Naive thymus-derived CD8-positive, alpha-beta T cell (primary cell): ENCODE measurements around the gene MTCL3.

Source experiments
- ATAC-seq, 2 donors: fragments of 150-1000 bp; cut with Tn5 transposase in 1 of 2; sonication (Bioruptor Pico), chemical (Tn5 transposase) in 1 of 2; 1 replicate in 1 of 2; 2 replicates in 1 of 2; pipeline ENCODE4 v1.10.0; 2021; ENCODE audit warnings: mild to moderate bottlenecking in 2 of 2, moderate library complexity in 2 of 2
- POLR2A ChIA-PET: fragments of 350-600 bp; sonication (Branson Sonifier 250); formaldehyde crosslinking; loops from one replicate; lab custom pipeline; 2021; ENCODE audit warnings: antibody characterized with exemption; lab: Charles Lee
- DNase-seq, 10 donors: peaks; one replicate each; pipeline versions ENCODE4 v3.0.0 to v3.0.0-alpha.2; 2020 to 2022
- H3K27ac Mint-ChIP-seq, 10 donors: one replicate each; pipeline ENCODE4 v1.8.0; 2020 to 2022; ENCODE audit warnings: mild to moderate bottlenecking in 10 of 10, mixed read lengths in 10 of 10, moderate library complexity in 4 of 10, inconsistent platforms in 1 of 10
- H3K27me3 Mint-ChIP-seq, 5 donors: one replicate each; pipeline ENCODE4 v1.8.0; 2021 to 2022; ENCODE audit warnings: mixed read lengths in 5 of 5
- H3K36me3 Mint-ChIP-seq, 3 donors: one replicate each; pipeline ENCODE4 v1.8.0; 2020 to 2022; ENCODE audit warnings: mixed read lengths in 3 of 3, mild to moderate bottlenecking in 2 of 3, inconsistent platforms in 1 of 3
- H3K4me1 Mint-ChIP-seq, 4 donors: one replicate each; pipeline ENCODE4 v1.8.0; 2021 to 2022; ENCODE audit warnings: mixed read lengths in 4 of 4
- H3K4me3 Mint-ChIP-seq, 10 donors: one replicate each; pipeline ENCODE4 v1.8.0; 2020 to 2022; ENCODE audit warnings: mild to moderate bottlenecking in 10 of 10, mixed read lengths in 10 of 10, moderate library complexity in 6 of 10, inconsistent platforms in 1 of 10
- H3K9me3 Mint-ChIP-seq, 9 donors: one replicate each; pipeline ENCODE4 v1.8.0; 2020 to 2022; ENCODE audit warnings: mixed read lengths in 9 of 9, mild to moderate bottlenecking in 3 of 9, inconsistent platforms in 1 of 9, moderate library complexity in 1 of 9

The MTCL3 gene

DNA sequence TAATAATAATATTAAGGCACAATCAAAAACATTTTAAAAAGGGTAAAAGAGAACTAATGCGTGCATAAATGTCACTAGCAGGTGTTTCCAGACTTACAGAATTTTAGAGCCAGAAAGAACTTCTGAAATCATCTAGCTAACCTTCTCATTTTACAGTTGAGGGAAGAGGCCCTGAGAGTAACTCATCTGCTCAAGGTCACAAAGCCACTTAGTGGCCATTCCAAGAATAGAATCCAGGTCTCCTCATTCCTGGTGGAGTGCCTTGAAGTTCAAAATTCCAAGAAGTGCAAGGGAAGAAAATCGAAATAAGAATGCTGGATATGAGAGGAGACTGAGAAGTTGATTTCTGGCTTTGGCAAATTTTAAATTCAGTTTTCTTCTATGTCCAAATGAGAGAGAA lies 56.8 kb downstream of the MTCL3 start:
- no peaks in the 10 kb centered on the region for H3K9me3 Mint-ChIP-seq
- ATAC-seq, result no peak
- no peak for DNase-seq
- POLR2A ChIA-PET, result no interaction called here
- H3K36me3 Mint-ChIP-seq, result no peaks in the 10 kb centered on the region
- H3K4me3 Mint-ChIP-seq, result no peak overlapping the region
- H3K4me1 Mint-ChIP-seq, result no peaks in the 10 kb centered on the region
- H3K27ac Mint-ChIP-seq, result peak overlapping the region in 1 of 10 donors; percentile 36
- H3K27me3 Mint-ChIP-seq, result peaks cover 0 to 3% (median 1%) of the 10 kb centered on the region in 5 donors

DNA sequence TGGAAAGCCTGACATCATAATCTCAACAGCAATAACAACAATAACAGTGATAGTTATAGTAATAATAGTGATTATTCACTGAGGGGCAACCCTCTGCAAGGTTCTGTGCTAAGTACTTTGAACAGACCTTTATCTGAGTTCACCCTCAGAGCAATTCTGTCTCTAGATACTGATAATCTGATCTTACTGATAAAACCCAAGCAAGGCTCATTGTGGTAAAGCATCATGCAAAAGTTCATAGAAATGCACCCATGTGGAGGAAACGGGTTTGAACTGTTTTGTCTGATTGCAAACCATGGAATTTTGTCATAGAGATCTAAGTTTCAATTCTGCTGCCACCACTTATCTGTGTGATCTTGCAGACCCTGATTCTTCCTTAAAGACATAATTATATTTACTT lies 58.7 kb downstream of the MTCL3 start:
- Mint-ChIP-seq H3K36me3 (no peaks in the 10 kb centered on the region), H3K9me3 (no peaks in the 10 kb centered on the region), H3K27ac (no peak overlapping the region), H3K27me3 (peaks cover 0 to 4% (median 2%) of the 10 kb centered on the region in 5 donors), H3K4me1 (no peaks in the 10 kb centered on the region), H3K4me3 (no peak overlapping the region)
- POLR2A ChIA-PET, result no interaction called here
- ATAC-seq (no peak), DNase-seq (no peak)

DNA sequence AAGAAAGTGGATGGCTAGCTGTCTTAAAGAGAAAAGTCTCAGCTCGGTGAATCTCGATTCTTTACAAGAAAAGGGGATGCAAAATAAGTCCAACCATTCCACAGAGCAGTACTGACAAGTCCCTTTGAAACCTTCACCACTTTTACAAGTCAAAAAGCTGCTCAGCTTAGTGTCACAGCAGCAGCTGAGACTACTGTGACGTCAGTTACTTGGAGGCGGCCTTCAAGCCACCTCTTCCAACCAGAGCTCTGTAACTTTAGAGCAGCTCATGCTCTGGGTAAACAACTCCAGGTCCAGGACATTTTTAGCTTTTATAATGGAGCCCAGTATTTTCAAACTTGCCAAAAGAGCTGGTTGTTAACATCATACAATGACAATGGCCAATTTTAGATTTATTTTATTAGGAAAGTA lies 59.9 kb downstream of the MTCL3 start, which contains the start of gene KIAA0408:
Gene KIAA0408 (minus strand): TSS at position 159 of the 411 bp plus-strand sequence. CDS start 5,408 bp downstream, outside the sequence.
- POLR2A ChIA-PET, result interaction anchor here (0.6 kb wide), 1 partner anchor 69 kb away, joined by 3 read pairs; no protein-coding TSS in a partner anchor
- H3K9me3 Mint-ChIP-seq, result no peaks in the 10 kb centered on the region
- no peak for ATAC-seq
- no peaks in the 10 kb centered on the region for H3K36me3 Mint-ChIP-seq
- H3K27me3 Mint-ChIP-seq, result peaks cover 0 to 4% (median 2%) of the 10 kb centered on the region in 5 donors
- no peaks in the 10 kb centered on the region for H3K4me1 Mint-ChIP-seq
- no peak within 1 kb of the TSS for H3K27ac Mint-ChIP-seq
- DNase-seq, result no peak
- no peak within 1 kb of the TSS for H3K4me3 Mint-ChIP-seq

DNA sequence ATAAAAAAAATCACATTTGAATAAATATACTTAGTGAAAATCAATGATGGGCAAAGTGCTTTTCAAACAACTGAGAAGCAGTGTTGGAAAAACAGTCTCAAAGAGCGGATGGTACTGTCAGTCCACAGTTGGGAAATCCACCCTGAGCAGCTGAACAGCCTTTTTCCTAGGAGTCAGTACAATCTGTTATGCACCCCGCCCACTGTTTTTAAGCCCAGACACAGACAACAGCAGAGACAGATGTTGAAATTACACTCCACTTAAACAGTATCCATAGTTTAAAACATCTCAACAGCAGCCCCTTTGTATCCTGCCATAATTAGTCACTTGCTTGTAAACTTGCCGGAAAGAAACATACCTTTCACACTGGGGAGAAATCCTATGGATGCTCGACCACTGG lies 60.3 kb downstream of the MTCL3 start:
- DNase-seq (no peak), ATAC-seq (no peak)
- Mint-ChIP-seq H3K4me1 (no peaks in the 10 kb centered on the region), H3K27ac (no peak overlapping the region), H3K9me3 (no peaks in the 10 kb centered on the region), H3K36me3 (no peaks in the 10 kb centered on the region), H3K27me3 (peaks cover 0 to 5% (median 2%) of the 10 kb centered on the region in 5 donors), H3K4me3 (no peak overlapping the region)
- POLR2A ChIA-PET, result no interaction called here

DNA sequence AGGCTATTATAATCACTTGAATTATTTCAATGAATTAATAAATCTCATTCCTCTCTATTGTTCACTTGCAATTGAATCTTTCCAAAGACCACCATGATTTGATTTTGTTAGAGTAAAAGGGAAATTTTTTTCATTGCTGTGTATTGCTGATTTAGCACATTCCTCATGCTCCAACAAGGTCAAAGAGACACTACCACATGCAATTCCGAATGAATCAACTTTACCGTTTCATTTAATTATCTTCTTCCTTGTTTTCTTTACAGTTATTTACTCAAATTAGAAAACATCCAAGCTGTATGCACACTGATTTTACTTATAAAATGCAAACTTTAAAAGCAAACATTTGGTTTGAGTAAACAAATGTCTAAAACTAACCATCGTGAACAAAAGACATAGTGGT lies 60.9 kb downstream of the MTCL3 start:
- H3K27me3 Mint-ChIP-seq, result peaks cover 0 to 6% (median 3%) of the 10 kb centered on the region in 5 donors
- H3K27ac Mint-ChIP-seq, result no peak overlapping the region
- ATAC-seq (no peak), DNase-seq (no peak)
- POLR2A ChIA-PET, result no interaction called here
- H3K9me3 Mint-ChIP-seq, result no peaks in the 10 kb centered on the region
- no peak overlapping the region for H3K4me3 Mint-ChIP-seq
- no peaks in the 10 kb centered on the region for H3K36me3 Mint-ChIP-seq
- no peaks in the 10 kb centered on the region for H3K4me1 Mint-ChIP-seq

DNA sequence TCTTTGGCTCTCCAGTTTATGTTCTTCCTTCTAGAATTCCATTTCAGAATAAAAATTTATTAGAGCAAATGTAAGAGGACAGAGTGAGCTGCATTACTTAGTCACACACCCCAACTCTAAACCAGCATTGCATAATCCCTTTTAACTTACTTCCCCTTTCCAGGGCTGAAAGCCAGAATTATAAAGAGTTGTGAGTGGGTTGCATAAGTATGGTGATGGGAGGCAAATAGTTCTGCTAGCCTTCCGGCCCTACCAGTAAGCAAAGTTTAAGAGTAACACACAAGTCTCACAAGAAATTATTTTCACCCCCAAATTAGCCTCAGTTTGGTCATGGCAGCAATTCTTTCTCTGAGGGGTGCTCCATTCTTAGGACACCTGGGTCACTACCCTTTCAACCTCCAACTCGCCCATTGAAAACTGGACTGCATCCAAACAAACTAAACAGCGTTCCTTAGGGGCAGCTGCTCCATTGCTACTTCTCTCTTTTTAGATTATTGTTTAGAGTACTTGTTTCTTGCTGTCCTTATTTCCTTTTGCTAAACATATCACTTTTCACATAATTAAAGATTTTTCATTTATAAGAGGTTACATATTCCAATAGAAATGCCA lies 61.6 kb downstream of the MTCL3 start:
- H3K27me3 Mint-ChIP-seq, result peaks cover 0 to 6% (median 3%) of the 10 kb centered on the region in 5 donors
- ATAC-seq, result no peak
- H3K36me3 Mint-ChIP-seq, result no peaks in the 10 kb centered on the region
- no peaks in the 10 kb centered on the region for H3K4me1 Mint-ChIP-seq
- DNase-seq, result no peak
- no peaks in the 10 kb centered on the region for H3K9me3 Mint-ChIP-seq
- POLR2A ChIA-PET, result no interaction called here
- H3K4me3 Mint-ChIP-seq, result no peak overlapping the region
- H3K27ac Mint-ChIP-seq, result no peak overlapping the region

DNA sequence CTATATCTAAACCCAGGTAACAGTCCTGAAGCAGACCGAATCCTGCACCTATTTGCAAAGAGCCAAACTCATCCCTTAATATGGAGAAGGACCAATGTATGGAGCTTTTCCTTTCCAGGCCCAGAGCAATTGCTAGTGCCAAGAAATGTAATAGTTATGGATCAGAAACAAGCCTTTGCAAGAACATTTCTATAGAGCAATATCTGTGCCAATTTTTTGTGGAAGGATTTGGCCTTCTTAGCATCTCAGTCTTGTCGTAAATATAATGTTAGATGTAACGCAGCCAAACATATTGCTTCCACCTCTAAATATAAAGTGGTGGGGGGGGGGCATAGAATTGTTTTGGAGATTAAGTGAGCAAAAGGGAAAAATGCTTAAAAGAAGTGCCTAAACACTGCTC lies 62.7 kb downstream of the MTCL3 start:
- no peak for ATAC-seq
- Mint-ChIP-seq H3K36me3 (no peaks in the 10 kb centered on the region), H3K4me3 (no peak overlapping the region), H3K27ac (no peak overlapping the region), H3K4me1 (no peaks in the 10 kb centered on the region), H3K27me3 (peaks cover 0 to 6% (median 3%) of the 10 kb centered on the region in 5 donors), H3K9me3 (no peaks in the 10 kb centered on the region)
- no peak for DNase-seq
- POLR2A ChIA-PET, result no interaction called here

DNA sequence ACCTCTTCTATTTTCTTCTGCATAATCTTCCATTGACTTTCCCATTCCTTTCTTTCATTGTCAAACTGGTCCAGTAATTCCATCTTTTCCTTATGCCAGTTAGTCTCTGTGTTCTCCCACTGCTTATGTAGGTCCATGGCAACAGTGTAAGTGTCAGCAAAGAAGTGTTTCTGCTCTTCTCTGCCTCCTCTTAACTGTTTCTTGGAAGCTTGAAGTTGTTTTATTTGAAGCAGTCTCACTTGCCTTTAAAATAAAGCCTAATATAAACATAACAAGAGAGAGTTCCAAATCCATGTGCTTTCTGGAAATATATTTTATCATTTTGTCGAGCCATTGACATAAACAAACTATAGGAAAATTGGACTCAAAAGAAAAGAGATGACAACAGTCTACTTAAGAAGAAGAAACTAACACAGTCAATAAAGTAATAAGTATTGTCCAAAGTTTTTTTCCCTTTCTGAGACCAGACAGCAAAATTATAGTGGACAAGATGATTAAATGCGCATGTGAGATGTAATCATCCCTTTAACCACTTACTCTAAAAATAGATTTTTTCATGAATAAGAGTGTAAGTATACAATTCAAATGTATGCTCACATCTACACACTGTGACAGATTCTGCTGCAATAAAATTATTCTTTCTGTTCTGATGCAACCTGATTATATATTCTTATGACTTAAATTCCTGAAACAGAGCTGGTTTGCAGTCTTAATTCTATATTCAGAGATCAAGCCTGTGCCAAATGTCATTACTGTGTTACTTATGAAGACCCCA lies 65.1 kb downstream of the MTCL3 start:
- POLR2A ChIA-PET, result no interaction called here
- H3K4me1 Mint-ChIP-seq, result no peaks in the 10 kb centered on the region
- no peaks in the 10 kb centered on the region for H3K9me3 Mint-ChIP-seq
- peaks cover 0 to 4% (median 0%) of the 10 kb centered on the region in 3 donors for H3K36me3 Mint-ChIP-seq
- peaks cover 0 to 5% (median 3%) of the 10 kb centered on the region in 5 donors for H3K27me3 Mint-ChIP-seq
- no peak overlapping the region for H3K27ac Mint-ChIP-seq
- DNase-seq (no peak), ATAC-seq (no peak)
- H3K4me3 Mint-ChIP-seq, result no peak overlapping the region

DNA sequence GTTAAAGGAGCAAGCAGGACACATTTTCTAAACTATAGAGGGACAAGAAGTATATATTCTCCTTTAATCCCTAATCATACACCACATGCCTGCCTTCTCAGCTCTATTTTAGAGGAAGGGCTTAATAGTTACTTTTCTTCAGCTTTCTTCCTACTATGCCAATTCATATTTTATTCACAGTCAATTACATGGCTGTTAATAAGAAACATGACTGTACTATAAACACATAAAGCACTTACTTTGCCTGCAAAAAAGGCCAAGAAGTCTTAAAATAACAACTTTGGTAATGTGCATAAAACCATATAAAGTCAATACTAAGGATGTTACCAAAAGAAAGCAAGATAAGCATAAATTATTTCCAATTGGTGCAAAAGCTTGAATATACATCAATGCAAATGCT lies 66.3 kb downstream of the MTCL3 start:
- H3K27me3 Mint-ChIP-seq, result peaks cover 0 to 6% (median 1%) of the 10 kb centered on the region in 5 donors
- no peak overlapping the region for H3K4me3 Mint-ChIP-seq

DNA sequence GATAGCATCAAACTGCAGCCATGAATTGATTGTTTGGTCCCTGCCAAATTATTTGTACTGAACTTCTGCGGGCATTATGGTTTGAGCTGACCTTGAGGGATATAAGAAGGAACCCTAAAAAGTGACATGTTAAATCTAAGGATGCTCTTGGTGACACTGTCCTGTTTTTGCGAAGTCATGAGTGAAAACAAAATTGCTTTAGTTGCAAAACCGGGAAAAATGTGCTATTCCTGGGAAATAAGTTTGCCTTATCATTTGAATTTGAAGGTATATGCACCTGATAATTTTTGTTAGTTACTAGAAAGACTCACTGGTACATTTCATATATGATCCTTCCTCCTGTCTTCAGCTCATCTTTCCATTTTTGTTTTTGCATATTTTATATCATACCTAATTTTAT lies 67.7 kb downstream of the MTCL3 start:
- H3K4me3 Mint-ChIP-seq, result no peak overlapping the region
- peaks cover 0 to 4% (median 0%) of the 10 kb centered on the region in 3 donors for H3K36me3 Mint-ChIP-seq
- H3K9me3 Mint-ChIP-seq, result no peaks in the 10 kb centered on the region
- no peaks in the 10 kb centered on the region for H3K4me1 Mint-ChIP-seq
- POLR2A ChIA-PET, result no interaction called here
- ATAC-seq (no peak), DNase-seq (no peak)
- peaks cover 0 to 5% (median 1%) of the 10 kb centered on the region in 5 donors for H3K27me3 Mint-ChIP-seq
- H3K27ac Mint-ChIP-seq, result no peak overlapping the region

More for the DNA sequence above, 66.3 kb downstream of the MTCL3 start:
- no peaks in the 10 kb centered on the region for H3K9me3 Mint-ChIP-seq
- H3K27ac Mint-ChIP-seq, result no peak overlapping the region
- POLR2A ChIA-PET, result no interaction called here
- DNase-seq (no peak), ATAC-seq (no peak)
- peaks cover 0 to 4% (median 0%) of the 10 kb centered on the region in 3 donors for H3K36me3 Mint-ChIP-seq
- H3K4me1 Mint-ChIP-seq, result no peaks in the 10 kb centered on the region

DNA sequence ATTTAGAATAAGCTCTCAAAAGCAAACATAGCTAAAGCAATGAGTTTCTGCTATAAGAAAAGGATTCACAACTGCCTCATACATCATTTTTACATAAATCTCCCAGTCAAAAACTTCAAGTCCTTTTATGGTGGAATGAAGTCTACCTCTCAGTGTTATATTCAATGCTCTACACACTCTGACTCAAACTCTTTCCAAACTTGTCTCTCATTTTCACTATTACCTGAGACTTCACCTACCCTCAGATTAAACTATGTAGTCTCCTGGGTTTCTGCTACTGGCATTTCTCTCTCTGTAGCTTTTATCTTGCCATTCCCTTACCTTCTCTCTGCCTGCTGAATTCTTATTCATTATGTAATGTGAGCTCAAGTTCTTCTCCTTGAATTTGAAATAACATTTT lies 71.4 kb downstream of the MTCL3 start:
- DNase-seq (no peak), ATAC-seq (no peak)
- Mint-ChIP-seq H3K27me3 (peaks cover 0 to 7% (median 2%) of the 10 kb centered on the region in 5 donors), H3K4me3 (no peak overlapping the region), H3K27ac (no peak overlapping the region), H3K4me1 (no peaks in the 10 kb centered on the region), H3K9me3 (no peaks in the 10 kb centered on the region), H3K36me3 (peaks cover 0 to 4% (median 0%) of the 10 kb centered on the region in 3 donors)
- POLR2A ChIA-PET, result no interaction called here

DNA sequence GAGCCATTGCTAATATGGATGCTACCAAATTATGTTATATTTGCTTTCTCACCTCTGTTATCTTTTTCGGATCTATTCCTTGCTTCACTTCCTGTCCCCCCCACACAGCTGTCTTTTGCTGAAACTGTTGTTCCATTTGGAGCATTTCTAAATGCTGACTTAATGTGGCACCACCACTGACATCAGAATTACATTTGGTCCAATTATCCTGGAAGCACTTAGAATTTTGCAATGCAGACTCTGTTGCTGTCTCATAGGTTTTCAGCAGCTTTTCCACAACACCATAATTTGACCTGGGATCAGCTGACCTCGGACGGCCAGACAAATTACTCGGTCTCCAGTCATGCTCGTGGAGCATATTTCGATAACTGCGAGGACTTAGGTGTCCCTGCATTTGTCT lies 72.8 kb downstream of the MTCL3 start:
- no peak for DNase-seq

DNA sequence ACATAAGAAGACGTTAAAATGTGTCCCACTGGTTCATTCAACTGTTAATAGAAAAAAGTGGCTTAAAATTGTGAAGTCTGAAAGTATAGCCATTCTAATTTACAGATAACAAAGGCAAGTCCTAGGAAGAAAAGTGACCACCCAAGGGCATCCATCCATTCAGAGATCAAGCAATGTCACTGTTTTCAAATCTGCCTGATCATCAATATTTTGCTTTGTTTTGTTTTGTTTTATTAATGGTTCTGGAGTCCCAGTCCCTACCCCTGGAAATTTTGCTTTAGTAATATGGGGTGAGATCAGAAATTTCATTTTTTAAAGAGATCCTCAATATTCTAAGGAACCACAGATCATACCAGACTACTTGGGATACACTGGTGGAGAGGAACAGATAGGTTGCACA lies 77.3 kb downstream of the MTCL3 start:
- no peak overlapping the region for H3K27ac Mint-ChIP-seq
- H3K4me3 Mint-ChIP-seq, result no peak overlapping the region
- H3K27me3 Mint-ChIP-seq, result peaks cover 3 to 11% (median 6%) of the 10 kb centered on the region in 5 donors
- ATAC-seq (no peak), DNase-seq (no peak)
- H3K36me3 Mint-ChIP-seq, result peaks cover 0 to 1% (median 0%) of the 10 kb centered on the region in 3 donors
- POLR2A ChIA-PET, result no interaction called here
- H3K9me3 Mint-ChIP-seq, result no peaks in the 10 kb centered on the region
- no peaks in the 10 kb centered on the region for H3K4me1 Mint-ChIP-seq

More for the DNA sequence above, 72.8 kb downstream of the MTCL3 start:
- ATAC-seq, result no peak
- Mint-ChIP-seq H3K4me1 (no peaks in the 10 kb centered on the region), H3K27ac (no peak overlapping the region), H3K9me3 (no peaks in the 10 kb centered on the region), H3K4me3 (no peak overlapping the region), H3K27me3 (peaks cover 0 to 11% (median 2%) of the 10 kb centered on the region in 5 donors), H3K36me3 (peaks cover 0 to 5% (median 0%) of the 10 kb centered on the region in 3 donors)
- POLR2A ChIA-PET, result no interaction called here
